Body of pancreas (tissue), 4 donors: ENCODE results near the gene TEX264. TPM values are rescaled to one million over a fixed set of nuclear protein-coding genes. Genes with fewer than 3 reads are reported as not detected.
A peak's percentile ranks its signal among the peaks of the same experiment; 100 is the strongest.
"Not testable (repeated sequence)": the region's sequence is repeated elsewhere in the genome, so short reads cannot be mapped to it uniquely, and the experiment has no call there.

Experiments
- ATAC-seq: fragments of 150-250 bp; one replicate; pipeline ENCODE4 v1.9.1; 2016
- DNase-seq, 4 donors: peaks; one replicate each; pipeline ENCODE4 v3.0.0-alpha.2; 2019
- H3K27ac ChIP-seq, 4 donors: fragments of 200-600 bp; sonication (generic); 1 replicate in 3 of 4; 2 replicates in 1 of 4; pipeline versions ENCODE4 v1.5.1 to v1.6.1; 2016 to 2019; ENCODE audit warnings: mild to moderate bottlenecking in 1 of 4, mixed read lengths in 1 of 4, moderate library complexity in 1 of 4
- H3K27me3 ChIP-seq, 2 donors: fragments of 200-600 bp; sonication (generic); one replicate each; pipeline ENCODE4 v1.6.0; 2016; ENCODE audit warnings: mild to moderate bottlenecking in 1 of 2
- H3K36me3 ChIP-seq, 2 donors: fragments of 200-600 bp; sonication (generic); replicated peaks in 1 of 2; 2 replicates each; pipeline ENCODE4 v1.5.1; 2016; ENCODE audit warnings: low read depth in 2 of 2; ENCODE audit not compliant: insufficient read depth in 1 of 2
- H3K4me1 ChIP-seq: fragments of 200-600 bp; sonication (generic); one replicate; pipeline ENCODE4 v1.6.0; 2016
- H3K4me3 ChIP-seq, 2 donors: fragments of 200-600 bp; sonication (generic); 1 replicate in 1 of 2; 2 replicates in 1 of 2; pipeline ENCODE4 v1.5.1; 2016 to 2019
- H3K9me3 ChIP-seq, 3 donors: fragments of 200-600 bp; sonication (generic); 1 replicate in 2 of 3; 2 replicates in 1 of 3; pipeline ENCODE4 v1.5.1; 2016
- POLR2A ChIP-seq, 3 donors: fragments of 450-650 bp; IDR thresholded peaks; one replicate each; pipeline ENCODE4 v1.6.1; 2016; ENCODE audit warnings: antibody characterized with exemption in 3 of 3, mild to moderate bottlenecking in 2 of 3
- WGBS, 2 donors: methylation state at CpG; one replicate each; pipeline ENCODE4 v1.1.5; 2017; 5-methylcytosine and 5-hydroxymethylcytosine counted together
- intact Hi-C: fragments of 100-400 bp; cut with DNase I; formaldehyde crosslinking; loops from one replicate; pipeline ENCODE4 v1.15.1; 2023
- total RNA-seq, 2 donors: library from RNA; depleted of rRNA; stranded (reverse); fragments of >200 nt; gene quantifications; one replicate each; pipeline ENCODE4 v1.1.0, GENCODE V29; 2016
- TF ChIP-seq, protein P1 (sequence below), 7 experiments: fragments of 450-650 bp in 4 of 7; fragments of 200-600 bp in 3 of 7; sonication (generic) in 3 of 7; IDR thresholded peaks; one replicate each; pipeline ENCODE4 v1.5.1; 2016 to 2019; ENCODE audit warnings: antibody characterized with exemption in 7 of 7

TEX264 gene
- total RNA-seq, 2 donors from 2014 or later: 41.2 to 44.1 TPM

GRCh38 chr3:51637144-51637940 lies 33.7 kb upstream of the TEX264 start:
- no peak for TF ChIP-seq POLR2A (IDR thresholded peaks at IDR 0.05)
- TF ChIP-seq, protein P1, sequence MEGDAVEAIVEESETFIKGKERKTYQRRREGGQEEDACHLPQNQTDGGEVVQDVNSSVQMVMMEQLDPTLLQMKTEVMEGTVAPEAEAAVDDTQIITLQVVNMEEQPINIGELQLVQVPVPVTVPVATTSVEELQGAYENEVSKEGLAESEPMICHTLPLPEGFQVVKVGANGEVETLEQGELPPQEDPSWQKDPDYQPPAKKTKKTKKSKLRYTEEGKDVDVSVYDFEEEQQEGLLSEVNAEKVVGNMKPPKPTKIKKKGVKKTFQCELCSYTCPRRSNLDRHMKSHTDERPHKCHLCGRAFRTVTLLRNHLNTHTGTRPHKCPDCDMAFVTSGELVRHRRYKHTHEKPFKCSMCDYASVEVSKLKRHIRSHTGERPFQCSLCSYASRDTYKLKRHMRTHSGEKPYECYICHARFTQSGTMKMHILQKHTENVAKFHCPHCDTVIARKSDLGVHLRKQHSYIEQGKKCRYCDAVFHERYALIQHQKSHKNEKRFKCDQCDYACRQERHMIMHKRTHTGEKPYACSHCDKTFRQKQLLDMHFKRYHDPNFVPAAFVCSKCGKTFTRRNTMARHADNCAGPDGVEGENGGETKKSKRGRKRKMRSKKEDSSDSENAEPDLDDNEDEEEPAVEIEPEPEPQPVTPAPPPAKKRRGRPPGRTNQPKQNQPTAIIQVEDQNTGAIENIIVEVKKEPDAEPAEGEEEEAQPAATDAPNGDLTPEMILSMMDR (IDR thresholded peaks at IDR 0.05): no peak
- DNase-seq: no peak
- Histone ChIP-seq H3K36me3 (peaks cover 0 to 21% of the 10 kb centered on the region in 2 donors), H3K9me3 (no peaks in the 10 kb centered on the region), H3K27ac (no peak overlapping the region), H3K4me3 (no peak overlapping the region), H3K4me1 (no peaks in the 10 kb centered on the region), H3K27me3 (no peaks in the 10 kb centered on the region)
- no peak for ATAC-seq
- intact Hi-C loops: no loop called here
- WGBS, 2 donors: 93 to 95% methylated on average over 14 of the region's 14 CpGs

DNA sequence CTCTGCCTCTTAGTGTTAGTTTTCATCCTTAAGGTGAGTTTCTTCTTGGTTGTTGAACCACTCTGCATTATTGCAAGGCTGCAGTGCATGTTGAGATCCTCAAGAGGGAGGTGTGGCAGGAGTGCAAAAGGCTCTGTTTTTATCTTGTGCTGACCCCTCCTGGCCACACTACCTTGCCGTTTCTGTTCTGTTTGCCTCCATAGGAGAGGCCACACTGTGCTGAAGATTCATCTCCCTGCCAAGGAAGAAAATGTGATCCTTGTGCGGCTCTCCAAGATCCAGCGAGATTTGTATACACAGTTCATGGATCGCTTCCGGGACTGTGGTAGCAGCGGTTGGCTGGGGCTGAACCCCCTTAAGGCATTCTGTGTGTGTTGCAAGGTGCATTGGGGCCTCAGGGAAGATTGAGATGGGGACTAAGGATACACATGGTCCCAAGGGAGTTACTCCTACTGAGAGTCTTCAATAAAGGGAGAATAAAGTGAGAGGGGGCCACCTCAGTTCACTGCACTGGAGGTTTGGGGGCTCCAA lies 33.0 kb upstream of the TEX264 start:
- WGBS, 2 donors: 74% methylated on average over 6 of the region's 6 CpGs
- no peak overlapping the region for H3K4me3 ChIP-seq
- peak; percentile 30 for ATAC-seq
- intact Hi-C loops: no loop called here
- H3K27ac ChIP-seq: no peak overlapping the region
- H3K36me3 ChIP-seq: peaks cover 0 to 21% of the 10 kb centered on the region in 2 donors
- TF ChIP-seq, protein P1 (IDR thresholded peaks at IDR 0.05): peak in 6 of 7 experiments; percentile 20 to 64 (median 42)
- TF ChIP-seq POLR2A (IDR thresholded peaks at IDR 0.05): no peak
- DNase-seq: peak in 3 of 4 donors; percentile 20 to 34 (median 28)
- H3K9me3 ChIP-seq: no peaks in the 10 kb centered on the region
- no peaks in the 10 kb centered on the region for H3K27me3 ChIP-seq
- no peaks in the 10 kb centered on the region for H3K4me1 ChIP-seq

GRCh38 chr3:51642462-51642861 lies 28.6 kb upstream of the TEX264 start:
- Histone ChIP-seq H3K27me3 (no peaks in the 10 kb centered on the region), H3K4me3 (no peak overlapping the region), H3K4me1 (no peaks in the 10 kb centered on the region), H3K27ac (no peak overlapping the region), H3K9me3 (no peaks in the 10 kb centered on the region), H3K36me3 (peaks cover 12 to 42% of the 10 kb centered on the region in 2 donors)
- TF ChIP-seq POLR2A (IDR thresholded peaks at IDR 0.05): no peak
- TF ChIP-seq, protein P1 (IDR thresholded peaks at IDR 0.05): peak in 1 of 7 experiments; percentile 12
- intact Hi-C loops: no loop called here
- ATAC-seq (no peak), DNase-seq (no peak)
- WGBS, 2 donors: 38 to 44% methylated on average over 2 of the region's 2 CpGs

- Histone ChIP-seq H3K36me3 (peaks cover 12 to 35% of the 10 kb centered on the region in 2 donors), H3K9me3 (no peaks in the 10 kb centered on the region), H3K27ac (no peak overlapping the region), H3K4me1 (no peaks in the 10 kb centered on the region), H3K27me3 (no peaks in the 10 kb centered on the region), H3K4me3 (no peak overlapping the region)
- DNase-seq (no peak), ATAC-seq (no peak)
- intact Hi-C loops: no loop called here
- TF ChIP-seq POLR2A (IDR thresholded peaks at IDR 0.05): no peak
- TF ChIP-seq, protein P1 (IDR thresholded peaks at IDR 0.05): no peak
- WGBS, 2 donors: 95 to 96% methylated on average over 9 of the region's 9 CpGs
Measured at GRCh38 chr3:51646091-51646490, 25.0 kb upstream of the TEX264 start.

- H3K9me3 ChIP-seq, H3K4me3 ChIP-seq, H3K4me1 ChIP-seq, intact Hi-C loops, DNase-seq, ATAC-seq, H3K27me3 ChIP-seq, H3K27ac ChIP-seq: not testable (repeated sequence)
- H3K36me3 ChIP-seq: peaks cover 0 to 13% of the 10 kb centered on the region in 2 donors
- WGBS, 2 donors: 92 to 95% methylated on average over 2 of the region's 2 CpGs
Measured at GRCh38 chr3:51652103-51652502, 18.9 kb upstream of the TEX264 start.

DNA sequence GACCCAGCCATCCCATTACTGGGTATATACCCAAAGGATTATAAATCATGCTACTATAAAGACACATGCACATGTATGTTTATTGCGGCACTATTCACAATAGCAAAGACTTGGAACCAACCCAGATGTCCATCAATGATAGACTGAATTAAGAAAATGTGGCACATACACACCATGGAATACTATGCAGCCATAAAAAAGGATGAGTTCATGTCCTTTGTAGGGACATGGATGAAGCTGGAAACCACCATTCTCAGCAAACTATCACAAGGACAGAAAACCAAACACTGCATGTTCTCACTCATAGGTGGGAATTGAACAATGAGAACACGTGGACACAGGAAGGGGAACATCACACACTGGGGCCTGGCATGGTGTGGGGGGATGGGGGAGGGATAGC lies 17.6 kb upstream of the TEX264 start:
- intact Hi-C loops, ATAC-seq, H3K27me3 ChIP-seq, H3K4me3 ChIP-seq, H3K27ac ChIP-seq, H3K4me1 ChIP-seq, DNase-seq, H3K9me3 ChIP-seq: not testable (repeated sequence)
- 91 to 100% methylated on average over 2 of the region's 2 CpGs for WGBS, 2 donors
- peaks cover 0 to 11% of the 10 kb centered on the region in 2 donors for H3K36me3 ChIP-seq
